HEK293 (cell line): Measurements from ENCODE around the gene SULT2B1.

ENCODE experiments used
- CTCF ChIA-PET: fragments of 350-600 bp; formaldehyde crosslinking; extraction: SDS; loops from one replicate; lab custom pipeline; 2021; ENCODE audit warnings: antibody characterized with exemption; lab: Yijun Ruan, JAX
- POLR2A ChIA-PET: fragments of 300-600 bp; formaldehyde crosslinking; extraction: SDS; loops from one replicate; lab custom pipeline; 2020; ENCODE audit warnings: antibody characterized with exemption, inconsistent platforms; lab: Yijun Ruan, JAX
- H3K27ac ChIP-seq: fragments of 200-500 bp; sonication (Bioruptor generic); 2 replicates; pipeline ENCODE4 v1.5.1; 2014; ENCODE audit warnings: low read depth, low read length, control low read depth, inconsistent platforms; ENCODE audit errors: extremely low read depth
- H3K36me3 ChIP-seq, 2 experiments: fragments of 200-500 bp in 1 of 2; sonication (Bioruptor generic) in 1 of 2; 1 replicate in 1 of 2; 2 replicates in 1 of 2; pipeline ENCODE4 v1.5.1; 2014 to 2017; ENCODE audit warnings: inconsistent platforms in 2 of 2, low read length in 2 of 2; ENCODE audit not compliant: control insufficient read depth in 2 of 2, insufficient read depth in 1 of 2
- H3K4me1 ChIP-seq: fragments of 200-500 bp; sonication (Bioruptor generic); 2 replicates; pipeline ENCODE4 v1.5.1; 2014; ENCODE audit warnings: mild to moderate bottlenecking, low read length, inconsistent platforms; ENCODE audit not compliant: control insufficient read depth, insufficient read depth
- H3K4me3 ChIP-seq: 2 replicates; pipeline ENCODE4 v1.5.1; 2011; ENCODE audit warnings: low read depth, mild to moderate bottlenecking, control low read depth, low read length, moderate library complexity
- H3K9me3 ChIP-seq: fragments of 200-500 bp; sonication (Bioruptor generic); 2 replicates; pipeline ENCODE4 v1.5.1; 2014; ENCODE audit warnings: low read depth, low read length, inconsistent platforms; ENCODE audit not compliant: control insufficient read depth, insufficient read depth
- INSM2 ChIP-seq: fragments of 450-650 bp; formaldehyde crosslinking; IDR thresholded peaks from 2 replicates; pipeline ENCODE4 v1.5.1; 2016; ENCODE audit warnings: missing biosample characterization, missing genetic modification characterization
- KLF8 ChIP-seq: fragments of 450-650 bp; formaldehyde crosslinking; IDR thresholded peaks from 2 replicates; pipeline ENCODE4 v1.5.1; 2016; ENCODE audit warnings: missing biosample characterization, missing genetic modification characterization
- MEIS1 ChIP-seq: sonication (generic); formaldehyde crosslinking; IDR thresholded peaks from 2 replicates; pipeline ENCODE4 v1.8.1; 2022; ENCODE audit warnings: missing genetic modification reagents, mild to moderate bottlenecking, borderline replicate concordance
- PRDM4 ChIP-seq: fragments of 450-650 bp; formaldehyde crosslinking; IDR thresholded peaks from 2 replicates; pipeline ENCODE4 v1.5.1; 2017; ENCODE audit warnings: missing biosample characterization, missing genetic modification characterization
- RBAK ChIP-seq: fragments of 450-650 bp; formaldehyde crosslinking; IDR thresholded peaks from 2 replicates; pipeline ENCODE4 v1.5.1; 2016; ENCODE audit warnings: missing biosample characterization, missing genetic modification characterization
- TCF7L2 ChIP-seq: IDR thresholded peaks from 2 replicates; pipeline ENCODE4 v1.6.1; 2011; ENCODE audit warnings: low read depth, mild to moderate bottlenecking, inconsistent platforms, low read length, moderate library complexity, borderline replicate concordance
- TSHZ1 ChIP-seq: fragments of 450-650 bp; formaldehyde crosslinking; IDR thresholded peaks from 2 replicates; pipeline ENCODE4 v1.5.1; 2016; ENCODE audit warnings: missing biosample characterization, missing genetic modification characterization, borderline replicate concordance
- YY2 ChIP-seq: fragments of 450-650 bp; formaldehyde crosslinking; IDR thresholded peaks from 2 replicates; pipeline ENCODE4 v1.5.1; 2016; ENCODE audit warnings: missing biosample characterization, missing genetic modification characterization
- ZNF121 ChIP-seq: fragments of 450-650 bp; formaldehyde crosslinking; IDR thresholded peaks from 2 replicates; pipeline ENCODE4 v1.5.1; 2016; ENCODE audit warnings: missing biosample characterization, missing genetic modification characterization
- ZNF16 ChIP-seq: fragments of 450-650 bp; formaldehyde crosslinking; IDR thresholded peaks from 2 replicates; pipeline ENCODE4 v1.5.1; 2016; ENCODE audit warnings: low read depth, missing biosample characterization, missing genetic modification characterization
- ZNF174 ChIP-seq: fragments of 450-650 bp; formaldehyde crosslinking; IDR thresholded peaks from 2 replicates; pipeline ENCODE4 v1.5.0; 2017; ENCODE audit warnings: missing biosample characterization, mild to moderate bottlenecking, missing genetic modification characterization
- ZNF18 ChIP-seq: fragments of 450-650 bp; formaldehyde crosslinking; IDR thresholded peaks from 2 replicates; pipeline ENCODE4 v1.5.1; 2016; ENCODE audit warnings: missing biosample characterization, missing genetic modification characterization
- ZNF202 ChIP-seq: fragments of 450-650 bp; formaldehyde crosslinking; IDR thresholded peaks from 2 replicates; pipeline ENCODE4 v1.5.1; 2016; ENCODE audit warnings: missing biosample characterization, missing genetic modification characterization, borderline replicate concordance
- ZNF311 ChIP-seq: fragments of 450-650 bp; formaldehyde crosslinking; IDR thresholded peaks from 2 replicates; pipeline ENCODE4 v1.5.1; 2017; ENCODE audit warnings: missing biosample characterization, missing genetic modification characterization, borderline replicate concordance
- ZNF398 ChIP-seq: fragments of 450-650 bp; formaldehyde crosslinking; IDR thresholded peaks from 2 replicates; pipeline ENCODE4 v1.5.1; 2017; ENCODE audit warnings: missing biosample characterization, missing genetic modification characterization
- ZNF48 ChIP-seq: fragments of 450-650 bp; formaldehyde crosslinking; IDR thresholded peaks from 2 replicates; pipeline ENCODE4 v1.5.1; 2016; ENCODE audit warnings: missing biosample characterization, missing genetic modification characterization
- ZNF549 ChIP-seq: fragments of 450-650 bp; IDR thresholded peaks from 2 replicates; pipeline ENCODE4 v1.5.1; 2018; ENCODE audit warnings: missing biosample characterization, missing genetic modification characterization, mild to moderate bottlenecking, inconsistent platforms, moderate library complexity
- ZNF555 ChIP-seq: fragments of 450-650 bp; formaldehyde crosslinking; conservative IDR thresholded peaks from 2 replicates; pipeline ENCODE4 v1.5.1; 2017; ENCODE audit warnings: missing biosample characterization, mild to moderate bottlenecking, missing genetic modification characterization, inconsistent platforms
- ZNF660 ChIP-seq: fragments of 450-650 bp; IDR thresholded peaks from 2 replicates; pipeline ENCODE4 v1.5.1; 2018; ENCODE audit warnings: missing biosample characterization, mild to moderate bottlenecking, missing genetic modification characterization
- ZNF664 ChIP-seq: fragments of 450-650 bp; formaldehyde crosslinking; IDR thresholded peaks from 2 replicates; pipeline ENCODE4 v1.5.1; 2016; ENCODE audit warnings: missing biosample characterization, missing genetic modification characterization
- ZNF837 ChIP-seq: fragments of 450-650 bp; formaldehyde crosslinking; IDR thresholded peaks from 2 replicates; pipeline ENCODE4 v1.5.1; 2016; ENCODE audit warnings: missing biosample characterization, missing genetic modification characterization
- ZSCAN23 ChIP-seq: fragments of 450-650 bp; formaldehyde crosslinking; IDR thresholded peaks from 2 replicates; pipeline ENCODE4 v1.5.1; 2016; ENCODE audit warnings: missing biosample characterization, missing genetic modification characterization

Gene SULT2B1

GRCh38 chr19:48603001-48603400, 51.0 kb downstream of the SULT2B1 start (continued):
- TF ChIP-seq ZNF202 (no peak), ZNF837 (tag by site-specific recombination) (no peak), ZNF48 (tag by site-specific recombination) (no peak), ZNF398 (no peak), ZNF16 (tag by site-specific recombination) (no peak), MEIS1 (CRISPR knock-in tag) (no peak), INSM2 (tag by site-specific recombination) (no peak), TSHZ1 (tag by site-specific recombination) (no peak)

- H3K4me3 ChIP-seq, result no peak overlapping the region
- no peak overlapping the region for H3K27ac ChIP-seq
- ChIA-PET POLR2A (no interaction called here), CTCF (no interaction called here)
- TF ChIP-seq ZNF660 (no peak), PRDM4 (tag by site-specific recombination) (no peak)
- H3K9me3 ChIP-seq, result no peaks in the 10 kb centered on the region
- no peaks in the 10 kb centered on the region for H3K4me1 ChIP-seq
- H3K36me3 ChIP-seq, result no peaks in the 10 kb centered on the region
Observed at GRCh38 chr19:48603449-48603848, 51.5 kb downstream of the SULT2B1 start.

GRCh38 chr19:48603850-48604249, 51.9 kb downstream of the SULT2B1 start:
- ChIA-PET POLR2A (no interaction called here), CTCF (no interaction called here)
- Histone ChIP-seq H3K4me1 (no peaks in the 10 kb centered on the region; the same call in 1 of the 2 replicates), H3K36me3 (no peaks in the 10 kb centered on the region), H3K4me3 (no peak overlapping the region), H3K27ac (no peak overlapping the region), H3K9me3 (no peaks in the 10 kb centered on the region)
- peak; percentile 26; the same call in 1 of the 2 replicates for TF ChIP-seq KLF8
- TF ChIP-seq ZNF174 (tag by site-specific recombination), result no peak
- no peak for TF ChIP-seq ZNF311 (tag by site-specific recombination)
- TF ChIP-seq RBAK (tag by site-specific recombination), result no peak
- TF ChIP-seq ZNF121, result peak; percentile 23; the same call in 1 of the 2 replicates
- TF ChIP-seq TCF7L2, result no peak
- no peak for TF ChIP-seq ZNF18 (tag by site-specific recombination)
- no peak for TF ChIP-seq ZNF549 (tag by site-specific recombination)
- TF ChIP-seq ZSCAN23, result no peak
- TF ChIP-seq YY2 (tag by site-specific recombination), result no peak
- TF ChIP-seq ZNF555 (tag by site-specific recombination), result no peak
- TF ChIP-seq ZNF664 (tag by site-specific recombination), result no peak
